ENCODE measurements around the gene KLRG1.

DNA sequence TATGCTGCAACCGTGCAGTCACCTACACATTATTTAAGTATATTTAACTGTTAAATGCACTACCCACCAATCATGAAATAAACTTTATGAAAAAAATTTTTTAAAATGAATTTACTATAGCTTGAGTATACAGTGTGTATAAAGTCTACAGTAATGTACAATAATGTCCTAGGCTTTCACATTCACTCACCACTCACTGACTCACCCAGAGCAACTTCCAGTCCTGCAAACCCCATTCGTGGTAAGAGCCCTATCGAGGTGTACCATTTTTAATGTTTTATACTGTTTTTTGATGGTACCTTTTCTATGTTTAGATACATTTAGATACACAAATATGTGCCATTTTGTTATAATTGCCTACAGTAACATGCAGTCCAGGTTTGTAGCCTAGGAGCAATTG lies 48.1 kb downstream of the KLRG1 start:
- TF ChIP-seq POLR2AphosphoS5 (IDR thresholded peaks at IDR 0.05) = no peak
- TF ChIP-seq, protein P1, sequence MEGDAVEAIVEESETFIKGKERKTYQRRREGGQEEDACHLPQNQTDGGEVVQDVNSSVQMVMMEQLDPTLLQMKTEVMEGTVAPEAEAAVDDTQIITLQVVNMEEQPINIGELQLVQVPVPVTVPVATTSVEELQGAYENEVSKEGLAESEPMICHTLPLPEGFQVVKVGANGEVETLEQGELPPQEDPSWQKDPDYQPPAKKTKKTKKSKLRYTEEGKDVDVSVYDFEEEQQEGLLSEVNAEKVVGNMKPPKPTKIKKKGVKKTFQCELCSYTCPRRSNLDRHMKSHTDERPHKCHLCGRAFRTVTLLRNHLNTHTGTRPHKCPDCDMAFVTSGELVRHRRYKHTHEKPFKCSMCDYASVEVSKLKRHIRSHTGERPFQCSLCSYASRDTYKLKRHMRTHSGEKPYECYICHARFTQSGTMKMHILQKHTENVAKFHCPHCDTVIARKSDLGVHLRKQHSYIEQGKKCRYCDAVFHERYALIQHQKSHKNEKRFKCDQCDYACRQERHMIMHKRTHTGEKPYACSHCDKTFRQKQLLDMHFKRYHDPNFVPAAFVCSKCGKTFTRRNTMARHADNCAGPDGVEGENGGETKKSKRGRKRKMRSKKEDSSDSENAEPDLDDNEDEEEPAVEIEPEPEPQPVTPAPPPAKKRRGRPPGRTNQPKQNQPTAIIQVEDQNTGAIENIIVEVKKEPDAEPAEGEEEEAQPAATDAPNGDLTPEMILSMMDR (IDR thresholded peaks at IDR 0.05) = no peak
